ENCODE measurements around the gene CLCN7. TPM values are rescaled to one million over a fixed set of nuclear protein-coding genes. Genes with fewer than 3 reads are reported as not detected.

The CLCN7 gene
- total RNA-seq, 4 donors from 2014 or later = 46.3 to 140 (median 72.4) TPM

DNA sequence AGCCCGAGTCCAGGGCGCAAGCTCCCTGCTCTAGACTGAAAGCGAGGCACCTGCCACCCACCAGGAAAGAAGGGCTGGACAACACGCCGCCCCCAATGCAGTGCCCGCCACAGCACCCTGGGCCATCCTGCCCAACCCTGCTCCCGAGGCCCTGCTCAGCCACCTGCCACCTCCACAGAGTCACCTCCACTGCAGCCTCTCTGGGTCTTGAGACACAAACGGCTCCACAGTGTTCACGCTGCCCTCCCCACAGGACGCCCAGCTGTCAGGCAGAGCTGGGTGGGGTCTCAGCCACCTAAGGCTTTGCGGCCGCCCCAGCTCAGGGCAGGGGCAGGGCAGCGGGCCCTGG is 9.3 kb downstream of the CLCN7 start:
- TF ChIP-seq POLR2A (IDR thresholded peaks at IDR 0.05) = no peak
- TF ChIP-seq, protein P1, sequence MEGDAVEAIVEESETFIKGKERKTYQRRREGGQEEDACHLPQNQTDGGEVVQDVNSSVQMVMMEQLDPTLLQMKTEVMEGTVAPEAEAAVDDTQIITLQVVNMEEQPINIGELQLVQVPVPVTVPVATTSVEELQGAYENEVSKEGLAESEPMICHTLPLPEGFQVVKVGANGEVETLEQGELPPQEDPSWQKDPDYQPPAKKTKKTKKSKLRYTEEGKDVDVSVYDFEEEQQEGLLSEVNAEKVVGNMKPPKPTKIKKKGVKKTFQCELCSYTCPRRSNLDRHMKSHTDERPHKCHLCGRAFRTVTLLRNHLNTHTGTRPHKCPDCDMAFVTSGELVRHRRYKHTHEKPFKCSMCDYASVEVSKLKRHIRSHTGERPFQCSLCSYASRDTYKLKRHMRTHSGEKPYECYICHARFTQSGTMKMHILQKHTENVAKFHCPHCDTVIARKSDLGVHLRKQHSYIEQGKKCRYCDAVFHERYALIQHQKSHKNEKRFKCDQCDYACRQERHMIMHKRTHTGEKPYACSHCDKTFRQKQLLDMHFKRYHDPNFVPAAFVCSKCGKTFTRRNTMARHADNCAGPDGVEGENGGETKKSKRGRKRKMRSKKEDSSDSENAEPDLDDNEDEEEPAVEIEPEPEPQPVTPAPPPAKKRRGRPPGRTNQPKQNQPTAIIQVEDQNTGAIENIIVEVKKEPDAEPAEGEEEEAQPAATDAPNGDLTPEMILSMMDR (IDR thresholded peaks at IDR 0.05) = no peak
- 90 to 96% methylated on average over 10 of the region's 13 CpGs for WGBS, 2 donors
- no peak overlapping the region for H3K4me3 ChIP-seq (ENCODE audit: low read depth, poor library complexity, severe bottlenecking)
- intact Hi-C loops (cut with DNase I; ENCODE audit: low total_unique reads) = loop anchor here (10.0 kb wide), 1 partner anchor 279 kb away; no protein-coding TSS in a partner anchor
- no peak for DNase-seq (ENCODE audit: low spot score in 2 of 2)

DNA sequence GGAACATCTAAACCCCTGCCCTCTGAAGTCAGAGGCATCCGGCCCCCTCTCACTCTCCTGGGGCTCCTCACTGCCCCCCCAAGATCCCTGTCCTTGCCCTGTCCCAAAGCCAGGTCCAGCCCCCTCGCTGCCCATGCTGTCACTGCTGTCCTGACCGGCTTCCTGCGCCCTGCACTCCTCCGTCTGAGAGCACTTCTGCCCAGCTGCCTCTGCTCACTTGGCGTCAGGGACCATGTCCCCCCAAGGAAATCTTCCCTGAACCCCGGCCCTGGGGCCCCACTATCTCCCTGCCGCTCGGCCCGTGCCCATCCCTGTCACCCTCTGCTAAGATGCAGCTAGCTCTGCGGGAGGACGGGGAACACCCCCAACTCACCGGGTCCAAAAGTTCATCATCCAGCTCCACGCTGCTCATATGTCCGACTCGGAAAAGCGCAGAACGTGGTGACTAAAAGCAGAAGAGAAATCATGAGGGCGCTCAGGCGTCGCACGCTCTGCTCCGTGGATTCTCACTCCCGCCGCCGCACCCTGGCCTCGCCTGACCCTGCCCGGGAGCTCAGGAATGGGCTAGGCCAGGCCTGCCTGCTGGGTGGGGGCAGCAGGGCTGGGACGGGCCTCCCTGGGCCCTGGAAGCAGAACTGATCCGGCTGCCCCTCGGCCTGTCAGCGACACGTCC is 9.8 kb downstream of the CLCN7 start:
- intact Hi-C loops (cut with DNase I; ENCODE audit: low total_unique reads) = loop anchor here (10.0 kb wide), 1 partner anchor 280 kb away; no protein-coding TSS in a partner anchor
- TF ChIP-seq, protein P1 (IDR thresholded peaks at IDR 0.05) = no peak
- no peak for TF ChIP-seq POLR2A (IDR thresholded peaks at IDR 0.05)
- WGBS, 2 donors = 87 to 90% methylated on average over 27 to 29 of the region's 33 CpGs
- DNase-seq (ENCODE audit: low spot score in 2 of 2) = no peak
- H3K4me3 ChIP-seq (ENCODE audit: low read depth, poor library complexity, severe bottlenecking) = no peak overlapping the region

DNA sequence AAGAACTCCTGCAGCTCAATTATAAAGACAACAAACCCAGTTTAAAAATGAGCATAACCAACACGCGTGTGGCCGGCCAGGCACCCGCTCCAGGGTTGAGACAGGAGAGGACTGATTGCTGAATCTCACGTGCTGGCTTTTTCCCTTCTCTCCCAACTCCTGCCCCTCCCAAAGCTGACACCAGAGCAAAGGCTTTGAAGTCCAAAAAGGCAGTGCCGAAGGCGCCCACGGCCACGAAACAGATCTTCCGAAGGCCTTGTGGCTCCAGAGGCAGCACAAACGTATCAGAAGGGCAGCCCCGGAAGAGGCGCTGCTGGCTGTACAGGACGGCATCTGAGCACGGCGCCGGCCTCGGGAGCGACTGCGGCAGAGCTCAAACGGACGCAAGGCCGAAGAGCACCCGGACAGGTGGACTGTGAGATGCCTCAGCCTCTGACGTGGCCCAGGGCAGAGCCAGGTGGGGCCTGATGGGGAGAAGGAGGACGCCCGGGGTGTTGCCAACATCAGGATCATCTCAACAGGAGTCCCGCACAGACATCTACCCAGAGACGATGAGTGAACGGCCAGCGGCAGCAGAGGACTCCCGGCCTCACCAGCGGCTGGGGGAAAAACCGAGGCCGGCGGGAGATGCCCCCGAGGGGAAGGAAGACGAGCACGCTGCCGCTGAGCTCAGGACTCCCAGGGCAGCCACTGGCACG is 10.5 kb downstream of the CLCN7 start:
- intact Hi-C loops (cut with DNase I; ENCODE audit: low total_unique reads) = loop anchor here (10.0 kb wide), 1 partner anchor 280 kb away; no protein-coding TSS in a partner anchor
- no peak for DNase-seq (ENCODE audit: low spot score in 2 of 2)
- 85 to 89% methylated on average over 38 to 41 of the region's 41 CpGs for WGBS, 2 donors

DNA sequence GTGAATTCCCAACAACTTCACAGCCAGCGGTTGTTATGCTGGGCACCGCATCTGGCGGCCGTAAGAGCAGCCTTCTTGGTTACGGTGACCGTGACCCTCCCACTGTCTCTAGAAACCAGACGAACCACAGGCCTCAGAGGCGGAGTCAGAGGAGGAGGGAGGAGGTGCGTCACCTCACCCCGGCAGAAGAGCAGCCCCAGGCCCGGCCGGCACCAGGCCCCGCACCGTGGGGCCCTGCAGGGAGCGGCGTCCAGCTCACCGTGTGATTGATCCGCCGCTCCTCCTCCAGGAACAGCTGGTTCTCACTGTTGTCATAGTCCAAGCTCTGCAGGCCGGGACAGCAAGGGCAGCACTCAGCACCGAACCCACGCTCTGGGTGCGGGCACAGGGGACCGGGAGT is 13.7 kb downstream of the CLCN7 start:
- no peak for TF ChIP-seq POLR2A (IDR thresholded peaks at IDR 0.05)
- TF ChIP-seq, protein P1 (IDR thresholded peaks at IDR 0.05) = no peak
- no peak for DNase-seq (ENCODE audit: low spot score in 2 of 2)
- 77 to 89% methylated on average over 23 to 24 of the region's 24 CpGs for WGBS, 2 donors
- H3K4me3 ChIP-seq (ENCODE audit: low read depth, poor library complexity, severe bottlenecking) = no peak overlapping the region
- intact Hi-C loops (cut with DNase I; ENCODE audit: low total_unique reads) = loop anchor here (10.0 kb wide), 1 partner anchor 284 kb away; no protein-coding TSS in a partner anchor

More for the DNA sequence above, 10.5 kb downstream of the CLCN7 start:
- H3K4me3 ChIP-seq (ENCODE audit: low read depth, poor library complexity, severe bottlenecking) = no peak overlapping the region
- TF ChIP-seq, protein P1 (IDR thresholded peaks at IDR 0.05) = no peak
- TF ChIP-seq POLR2A (IDR thresholded peaks at IDR 0.05) = no peak

DNA sequence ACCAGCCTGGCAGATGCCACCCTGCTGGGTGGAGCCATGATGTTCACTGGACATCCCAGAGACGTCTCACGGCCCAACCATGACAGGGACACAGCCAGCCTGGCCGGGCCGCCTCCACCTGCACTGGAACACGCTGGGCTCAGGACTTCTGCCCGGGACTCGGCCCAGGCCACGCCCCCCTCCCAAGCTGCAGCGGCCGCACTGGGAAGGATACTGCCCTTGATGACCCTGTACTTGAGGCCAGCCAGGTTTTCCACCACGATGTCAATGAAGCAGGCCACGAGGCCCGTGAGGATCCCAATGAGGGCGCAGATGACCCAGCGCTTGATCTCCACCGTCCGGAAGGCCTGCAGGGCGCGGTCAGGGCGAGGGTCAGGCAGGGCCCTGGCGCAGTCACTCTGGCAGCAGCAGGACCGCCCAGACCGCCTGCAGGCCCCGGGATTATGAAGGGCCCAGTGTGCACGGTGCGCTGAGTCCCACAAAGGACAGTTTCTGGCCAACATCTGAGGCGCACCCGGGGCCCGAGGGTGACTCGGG is 14.2 kb downstream of the CLCN7 start:
- TF ChIP-seq, protein P1 (IDR thresholded peaks at IDR 0.05) = no peak
- TF ChIP-seq POLR2A (IDR thresholded peaks at IDR 0.05) = no peak
- no peak for DNase-seq (ENCODE audit: low spot score in 2 of 2)
- no peak overlapping the region for H3K4me3 ChIP-seq (ENCODE audit: low read depth, poor library complexity, severe bottlenecking)
- intact Hi-C loops (cut with DNase I; ENCODE audit: low total_unique reads) = loop anchor here (10.0 kb wide), 1 partner anchor 284 kb away; no protein-coding TSS in a partner anchor
- WGBS, 2 donors = 81 to 90% methylated on average over 16 to 27 of the region's 30 CpGs
